ENCODE measurements around the gene CFAP100.

Gene CFAP100

GRCh38 chr3:126459111-126459762, 64.5 kb downstream of the CFAP100 start:
- H3K27me3 ChIP-seq (ENCODE audit: insufficient read depth, low read depth), result no peaks in the 10 kb centered on the region
- no peak overlapping the region for H3K4me2 ChIP-seq
- H3K27ac ChIP-seq, result no peak overlapping the region
- no peaks in the 10 kb centered on the region for H3K79me2 ChIP-seq (ENCODE audit: insufficient read depth, low read depth)
- no peak overlapping the region for H2AFZ ChIP-seq (ENCODE audit: low read depth)
- no peak overlapping the region for H3K9ac ChIP-seq
- no peaks in the 10 kb centered on the region for H3K4me1 ChIP-seq (ENCODE audit: low read depth, poor library complexity, severe bottlenecking)
- TF ChIP-seq, protein P1, sequence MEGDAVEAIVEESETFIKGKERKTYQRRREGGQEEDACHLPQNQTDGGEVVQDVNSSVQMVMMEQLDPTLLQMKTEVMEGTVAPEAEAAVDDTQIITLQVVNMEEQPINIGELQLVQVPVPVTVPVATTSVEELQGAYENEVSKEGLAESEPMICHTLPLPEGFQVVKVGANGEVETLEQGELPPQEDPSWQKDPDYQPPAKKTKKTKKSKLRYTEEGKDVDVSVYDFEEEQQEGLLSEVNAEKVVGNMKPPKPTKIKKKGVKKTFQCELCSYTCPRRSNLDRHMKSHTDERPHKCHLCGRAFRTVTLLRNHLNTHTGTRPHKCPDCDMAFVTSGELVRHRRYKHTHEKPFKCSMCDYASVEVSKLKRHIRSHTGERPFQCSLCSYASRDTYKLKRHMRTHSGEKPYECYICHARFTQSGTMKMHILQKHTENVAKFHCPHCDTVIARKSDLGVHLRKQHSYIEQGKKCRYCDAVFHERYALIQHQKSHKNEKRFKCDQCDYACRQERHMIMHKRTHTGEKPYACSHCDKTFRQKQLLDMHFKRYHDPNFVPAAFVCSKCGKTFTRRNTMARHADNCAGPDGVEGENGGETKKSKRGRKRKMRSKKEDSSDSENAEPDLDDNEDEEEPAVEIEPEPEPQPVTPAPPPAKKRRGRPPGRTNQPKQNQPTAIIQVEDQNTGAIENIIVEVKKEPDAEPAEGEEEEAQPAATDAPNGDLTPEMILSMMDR (conservative IDR thresholded peaks at IDR 0.05; ENCODE audit: low read depth, low read length), result no peak
- 0 out of 2 replicates have a peak, but pooled peaks cover 4% of the 10 kb centered on the region for H3K36me3 ChIP-seq (ENCODE audit: insufficient read depth)
- H3K4me3 ChIP-seq (IDR thresholded peaks at IDR 0.05; ENCODE audit: insufficient read depth, low read depth, low read length), result no peak overlapping the region
- no peaks in the 10 kb centered on the region for H4K20me1 ChIP-seq (ENCODE audit: insufficient read depth)

DNA sequence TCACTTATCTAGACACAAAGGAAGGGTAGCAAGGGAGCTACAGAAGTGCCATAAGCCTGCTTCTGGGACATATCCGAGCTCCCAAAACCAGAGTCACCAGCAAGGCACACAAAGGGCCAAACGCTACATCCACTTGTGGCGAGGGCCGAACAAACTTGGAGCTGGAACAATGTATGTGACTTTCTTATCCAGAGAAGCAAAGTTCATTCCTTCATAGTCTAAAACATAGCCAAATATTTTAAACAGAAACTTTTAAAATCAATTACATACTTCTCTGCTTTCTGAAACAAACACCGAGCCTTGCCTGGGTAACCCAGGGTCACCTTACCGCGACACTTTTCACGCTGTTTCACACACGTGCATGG, 65.0 kb downstream of the CFAP100 start:
- Histone ChIP-seq H3K4me1 (ENCODE audit: low read depth, poor library complexity, severe bottlenecking) (no peaks in the 10 kb centered on the region), H2AFZ (ENCODE audit: low read depth) (no peak overlapping the region), H3K4me3 (IDR thresholded peaks at IDR 0.05; ENCODE audit: insufficient read depth, low read depth, low read length) (no peak overlapping the region), H3K9ac (no peak overlapping the region), H3K27ac (no peak overlapping the region), H3K79me2 (ENCODE audit: insufficient read depth, low read depth) (no peaks in the 10 kb centered on the region), H3K4me2 (no peak overlapping the region), H4K20me1 (ENCODE audit: insufficient read depth) (no peaks in the 10 kb centered on the region), H3K36me3 (ENCODE audit: insufficient read depth) (0 out of 2 replicates have a peak, but pooled peaks cover 4% of the 10 kb centered on the region), H3K27me3 (ENCODE audit: insufficient read depth, low read depth) (no peaks in the 10 kb centered on the region)
- TF ChIP-seq, protein P1 (conservative IDR thresholded peaks at IDR 0.05; ENCODE audit: low read depth, low read length), result no peak

GRCh38 chr3:126460381-126460780, 65.7 kb downstream of the CFAP100 start:
- H2AFZ ChIP-seq (ENCODE audit: low read depth), result no peak overlapping the region
- no peak overlapping the region for H3K4me3 ChIP-seq (IDR thresholded peaks at IDR 0.05; ENCODE audit: insufficient read depth, low read depth, low read length)
- TF ChIP-seq, protein P1 (conservative IDR thresholded peaks at IDR 0.05; ENCODE audit: low read depth, low read length), result no peak
- H3K79me2 ChIP-seq (ENCODE audit: insufficient read depth, low read depth), result no peaks in the 10 kb centered on the region
- no peaks in the 10 kb centered on the region for H4K20me1 ChIP-seq (ENCODE audit: insufficient read depth)
- H3K27ac ChIP-seq, result no peak overlapping the region
- H3K9ac ChIP-seq, result no peak overlapping the region
- H3K4me2 ChIP-seq, result no peak overlapping the region
- peaks cover 4% of the 10 kb centered on the region; the same call in 1 of the 2 replicates for H3K36me3 ChIP-seq (ENCODE audit: insufficient read depth)
- H3K4me1 ChIP-seq (ENCODE audit: low read depth, poor library complexity, severe bottlenecking), result no peaks in the 10 kb centered on the region
- no peaks in the 10 kb centered on the region for H3K27me3 ChIP-seq (ENCODE audit: insufficient read depth, low read depth)

DNA sequence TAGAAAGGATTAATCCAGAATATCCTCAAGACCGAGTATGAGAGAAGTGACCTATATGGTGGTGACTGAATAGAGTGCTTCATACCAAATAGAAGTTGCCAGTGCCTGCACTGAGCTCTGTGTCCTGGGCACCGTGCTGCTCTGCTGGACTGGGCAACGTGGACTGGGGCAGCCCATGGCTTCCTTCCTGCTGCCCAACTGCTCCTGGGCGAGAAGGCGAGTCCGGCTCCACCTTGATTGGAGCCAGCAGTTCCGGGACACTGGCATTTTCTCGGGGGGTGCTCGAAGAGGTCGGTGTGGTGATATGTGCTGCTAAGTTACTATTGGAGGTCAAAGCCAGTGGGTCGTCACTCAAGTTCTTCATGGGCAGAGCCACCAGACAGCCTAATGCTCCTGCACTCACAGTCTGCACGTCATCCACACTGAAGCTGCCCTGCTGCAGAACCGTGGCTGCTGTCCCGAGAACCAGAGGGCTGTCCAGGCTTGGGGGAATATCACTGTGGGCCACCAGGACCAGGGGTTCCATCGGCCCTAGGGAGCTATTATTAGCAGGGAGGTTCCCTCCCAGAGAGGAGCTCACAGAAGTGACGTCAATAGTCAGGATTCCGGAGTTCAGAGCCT, 66.9 kb downstream of the CFAP100 start:
- TF ChIP-seq, protein P1 (conservative IDR thresholded peaks at IDR 0.05; ENCODE audit: low read depth, low read length), result no peak
- H2AFZ ChIP-seq (ENCODE audit: low read depth), result no peak overlapping the region
- no peaks in the 10 kb centered on the region for H3K27me3 ChIP-seq (ENCODE audit: insufficient read depth, low read depth)
- no peaks in the 10 kb centered on the region for H4K20me1 ChIP-seq (ENCODE audit: insufficient read depth)
- no peak overlapping the region for H3K27ac ChIP-seq
- H3K4me3 ChIP-seq (IDR thresholded peaks at IDR 0.05; ENCODE audit: insufficient read depth, low read depth, low read length), result no peak overlapping the region
- H3K4me1 ChIP-seq (ENCODE audit: low read depth, poor library complexity, severe bottlenecking), result no peaks in the 10 kb centered on the region
- no peaks in the 10 kb centered on the region for H3K79me2 ChIP-seq (ENCODE audit: insufficient read depth, low read depth)
- no peak overlapping the region for H3K9ac ChIP-seq
- no peak overlapping the region for H3K4me2 ChIP-seq
- H3K36me3 ChIP-seq (ENCODE audit: insufficient read depth), result peaks cover under 1% of the 10 kb centered on the region; the same call in 1 of the 2 replicates
